ENCODE measurements around the gene CASD1. TPM values are rescaled to one million over a fixed set of nuclear protein-coding genes. Genes with fewer than 3 reads are reported as not detected.

The CASD1 gene
- total and polyA plus RNA-seq, 10 donors = 11.3 to 39.0 (median 28.5) TPM

DNA sequence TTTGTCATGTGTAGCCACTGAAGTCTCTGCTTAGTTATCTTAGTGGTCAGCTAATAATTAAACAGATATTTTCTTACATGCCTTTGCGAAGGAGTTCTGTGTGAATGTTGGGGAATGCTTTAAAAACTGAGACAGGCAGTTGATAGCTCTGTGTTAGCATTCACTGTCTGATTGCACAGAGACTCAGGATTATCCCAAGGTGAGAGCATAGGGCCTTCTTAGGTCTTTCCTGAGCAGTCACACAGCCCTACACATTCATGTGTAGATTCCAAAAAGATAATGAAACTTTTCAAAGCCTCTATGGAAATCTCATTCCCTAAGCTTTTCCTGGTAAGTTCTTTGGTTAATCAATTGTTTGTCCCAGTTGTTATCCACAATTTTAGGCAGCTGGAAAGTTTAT lies 67.7 kb downstream of the CASD1 start:
- TF ChIP-seq POLR2AphosphoS5 (IDR thresholded peaks at IDR 0.05) (no peak), CTCF (IDR thresholded peaks at IDR 0.05 in 8 of 11, conservative IDR thresholded peaks at IDR 0.05 in 3 of 11) (no peak), POLR2A (IDR thresholded peaks at IDR 0.05) (no peak)
- WGBS, 5 donors = 97 to 100% (median 100%) methylated on average over 1 of the region's 1 CpG

GRCh38 chr7:94578614-94579013 lies 69.0 kb downstream of the CASD1 start:
- Histone ChIP-seq H3K27me3 (replicated peaks in 1 of 7) (no peaks in the 10 kb centered on the region), H3K4me1 (no peaks in the 10 kb centered on the region), H3K27ac (no peak overlapping the region), H3K4me3 (no peak overlapping the region), H3K36me3 (peaks cover 0 to 60% (median 11%) of the 10 kb centered on the region in 6 donors), H3K9me3 (peaks cover 2 to 30% (median 27%) of the 10 kb centered on the region in 8 donors)
- DNase-seq = no peak
- no peak for TF ChIP-seq CTCF (IDR thresholded peaks at IDR 0.05 in 8 of 11, conservative IDR thresholded peaks at IDR 0.05 in 3 of 11)
- no peak for TF ChIP-seq POLR2A (IDR thresholded peaks at IDR 0.05)
- TF ChIP-seq POLR2AphosphoS5 (IDR thresholded peaks at IDR 0.05) = no peak
- intact Hi-C loops (cut with DNase I; ENCODE audit: low total_unique reads) = no loop called here

More for the DNA sequence above, 67.7 kb downstream of the CASD1 start:
- DNase-seq = no peak
- Histone ChIP-seq H3K27ac (no peak overlapping the region), H3K36me3 (peaks cover 0 to 64% (median 11%) of the 10 kb centered on the region in 6 donors), H3K9me3 (peaks cover 2 to 42% (median 35%) of the 10 kb centered on the region in 8 donors), H3K27me3 (replicated peaks in 1 of 7) (no peaks in the 10 kb centered on the region), H3K4me1 (no peaks in the 10 kb centered on the region), H3K4me3 (no peak overlapping the region)
- intact Hi-C loops (cut with DNase I; ENCODE audit: low total_unique reads) = no loop called here

GRCh38 chr7:94579470-94579869 lies 69.9 kb downstream of the CASD1 start:
- no peak overlapping the region for H3K4me3 ChIP-seq
- no peak overlapping the region for H3K27ac ChIP-seq
- 87 to 96% (median 92%) methylated on average over 2 of the region's 2 CpGs for WGBS, 5 donors

DNA sequence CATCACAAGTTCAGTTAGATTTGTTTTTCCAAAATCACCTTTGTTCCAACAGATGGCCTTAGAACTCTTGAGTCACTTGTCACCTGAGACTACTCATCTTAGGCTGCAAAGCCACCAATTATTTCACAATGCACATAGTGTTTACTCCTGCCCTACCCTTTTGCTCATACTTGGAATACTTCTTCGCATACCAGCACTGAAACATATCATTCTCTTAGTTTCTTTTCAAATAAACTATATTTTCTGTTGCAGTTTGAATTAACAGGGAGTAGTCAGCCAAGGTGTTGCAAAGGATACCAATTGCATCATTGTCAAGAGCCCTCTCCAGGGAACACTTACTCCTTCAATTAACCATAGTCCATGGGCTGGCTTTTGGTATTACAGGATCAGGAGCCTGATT lies 71.0 kb downstream of the CASD1 start:
- Histone ChIP-seq H3K9me3 (peaks cover 0 to 11% (median 7%) of the 10 kb centered on the region in 8 donors), H3K4me1 (no peaks in the 10 kb centered on the region), H3K4me3 (no peak overlapping the region), H3K36me3 (peaks cover 0 to 44% (median 4%) of the 10 kb centered on the region in 6 donors), H3K27ac (no peak overlapping the region), H3K27me3 (replicated peaks in 1 of 7) (no peaks in the 10 kb centered on the region)
- intact Hi-C loops (cut with DNase I; ENCODE audit: low total_unique reads) = no loop called here
- TF ChIP-seq CTCF (IDR thresholded peaks at IDR 0.05 in 8 of 11, conservative IDR thresholded peaks at IDR 0.05 in 3 of 11) (no peak), POLR2AphosphoS5 (IDR thresholded peaks at IDR 0.05) (no peak), POLR2A (IDR thresholded peaks at IDR 0.05) (no peak)
- no peak for DNase-seq
- 82 to 89% (median 88%) methylated on average over 1 of the region's 1 CpG for WGBS, 5 donors

More at GRCh38 chr7:94579470-94579869, 69.9 kb downstream of the CASD1 start:
- H3K36me3 ChIP-seq = peaks cover 0 to 56% (median 10%) of the 10 kb centered on the region in 6 donors
- intact Hi-C loops (cut with DNase I; ENCODE audit: low total_unique reads) = no loop called here
- TF ChIP-seq POLR2AphosphoS5 (IDR thresholded peaks at IDR 0.05) (no peak), POLR2A (IDR thresholded peaks at IDR 0.05) (no peak)
- H3K4me1 ChIP-seq = no peaks in the 10 kb centered on the region
- peaks cover 0 to 22% (median 19%) of the 10 kb centered on the region in 8 donors for H3K9me3 ChIP-seq
- DNase-seq = no peak
- H3K27me3 ChIP-seq (replicated peaks in 1 of 7) = no peaks in the 10 kb centered on the region

DNA sequence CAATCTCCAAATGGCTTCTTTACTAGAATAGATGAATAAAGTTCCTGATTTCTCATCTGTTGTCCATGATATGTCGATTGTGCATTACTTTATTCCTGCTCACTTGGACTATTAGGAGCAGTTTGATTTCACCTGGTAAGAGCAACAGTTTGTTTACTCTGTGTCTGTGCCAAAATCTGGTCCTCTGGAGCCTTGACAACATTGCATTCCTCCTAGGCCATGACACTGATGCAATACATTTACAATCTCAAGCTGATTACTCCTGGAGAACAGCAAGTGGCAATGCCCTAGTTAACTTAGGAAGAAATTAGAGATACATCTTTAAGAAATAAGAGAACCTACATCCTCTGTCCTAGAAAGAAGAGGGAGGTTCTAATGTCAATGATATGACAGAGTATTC lies 74.5 kb downstream of the CASD1 start:
- intact Hi-C loops (cut with DNase I; ENCODE audit: low total_unique reads) = no loop called here
- WGBS, 5 donors = 93 to 98% (median 96%) methylated on average over 1 of the region's 1 CpG

More for the DNA sequence above, 74.5 kb downstream of the CASD1 start:
- peaks cover 0 to 22% (median 0%) of the 10 kb centered on the region in 6 donors for H3K36me3 ChIP-seq
- no peak for DNase-seq
- no peak overlapping the region for H3K4me3 ChIP-seq
- no peak for TF ChIP-seq CTCF (IDR thresholded peaks at IDR 0.05 in 8 of 11, conservative IDR thresholded peaks at IDR 0.05 in 3 of 11)
- no peak for TF ChIP-seq POLR2AphosphoS5 (IDR thresholded peaks at IDR 0.05)
- no peak for TF ChIP-seq POLR2A (IDR thresholded peaks at IDR 0.05)
- H3K4me1 ChIP-seq = no peaks in the 10 kb centered on the region
- no peaks in the 10 kb centered on the region for H3K9me3 ChIP-seq
- H3K27ac ChIP-seq = no peak overlapping the region
- no peaks in the 10 kb centered on the region for H3K27me3 ChIP-seq (replicated peaks in 1 of 7)
